ENCODE data around the gene PUM2. TPM values are rescaled to one million over a fixed set of nuclear protein-coding genes. Genes with fewer than 3 reads are reported as not detected.

The PUM2 gene
- total and polyA plus RNA-seq, 2 experiments from 2014 or later, result 13.6 to 18.3 TPM

- H3K27me3 ChIP-seq (replicated peaks; ENCODE audit: insufficient read depth), result no peaks in the 10 kb centered on the region
- no peaks in the 10 kb centered on the region for H3K9me3 ChIP-seq (ENCODE audit: low read depth)
- H3K79me2 ChIP-seq (ENCODE audit: insufficient read depth), result no peaks in the 10 kb centered on the region
- H3K4me2 ChIP-seq (ENCODE audit: unreplicated experiment), result no peak overlapping the region
- DNase-seq, result no peak
- no peaks in the 10 kb centered on the region for H3K9me2 ChIP-seq (ENCODE audit: insufficient read depth)
- H3K9ac ChIP-seq, result no peak overlapping the region
- peaks cover 8% of the 10 kb centered on the region; the same call in 1 of the 2 replicates for H3K4me1 ChIP-seq (ENCODE audit: insufficient read depth)
- H2AFZ ChIP-seq, result no peak overlapping the region
- WGBS, 2 experiments (ENCODE audit: low coverage in 1 of 2, low lambda C conversion rate in 2 of 2, missing lambda C conversion rate in 2 of 2), result 79 to 84% methylated on average over 4 of the region's 4 CpGs
- in situ Hi-C loops (cut with MboI), result no loop called here
- H3F3A ChIP-seq (ENCODE audit: insufficient read depth), result peaks cover 15% of the 10 kb centered on the region
- H3K27ac ChIP-seq, result no peak overlapping the region
- H4K20me1 ChIP-seq (ENCODE audit: insufficient read depth), result no peaks in the 10 kb centered on the region
- no peak overlapping the region for H3K4me3 ChIP-seq
- TF ChIP-seq EZH2 (IDR thresholded peaks at IDR 0.05; ENCODE audit: insufficient read depth, poor library complexity, severe bottlenecking), result no peak
- no peak for TF ChIP-seq EZH2phosphoT487 (IDR thresholded peaks at IDR 0.05; ENCODE audit: insufficient read depth, low read depth)
- no peaks in the 10 kb centered on the region for H3K36me3 ChIP-seq (ENCODE audit: low read depth)
Observed at GRCh38 chr2:20361893-20362292, 11.2 kb upstream of the PUM2 start.

GRCh38 chr2:20359096-20359495 is 8.5 kb upstream of the PUM2 start:
- Histone ChIP-seq H3K27ac (no peak overlapping the region), H4K20me1 (ENCODE audit: insufficient read depth) (no peaks in the 10 kb centered on the region), H3K9ac (no peak overlapping the region), H2AFZ (no peak overlapping the region), H3K27me3 (replicated peaks; ENCODE audit: insufficient read depth) (no peaks in the 10 kb centered on the region), H3K79me2 (ENCODE audit: insufficient read depth) (no peaks in the 10 kb centered on the region), H3K9me2 (ENCODE audit: insufficient read depth) (no peaks in the 10 kb centered on the region), H3K4me1 (ENCODE audit: insufficient read depth) (no peaks in the 10 kb centered on the region), H3K9me3 (ENCODE audit: low read depth) (no peaks in the 10 kb centered on the region), H3K36me3 (ENCODE audit: low read depth) (no peaks in the 10 kb centered on the region), H3F3A (ENCODE audit: insufficient read depth) (no peaks in the 10 kb centered on the region), H3K4me2 (ENCODE audit: unreplicated experiment) (no peak overlapping the region), H3K4me3 (no peak overlapping the region)
- TF ChIP-seq EZH2 (IDR thresholded peaks at IDR 0.05; ENCODE audit: insufficient read depth, poor library complexity, severe bottlenecking), result no peak
- no peak for TF ChIP-seq EZH2phosphoT487 (IDR thresholded peaks at IDR 0.05; ENCODE audit: insufficient read depth, low read depth)
- WGBS, 2 experiments (ENCODE audit: low coverage in 1 of 2, low lambda C conversion rate in 2 of 2, missing lambda C conversion rate in 2 of 2), result 94 to 95% methylated on average over 6 of the region's 6 CpGs
- no peak for DNase-seq
- in situ Hi-C loops (cut with MboI), result no loop called here

DNA sequence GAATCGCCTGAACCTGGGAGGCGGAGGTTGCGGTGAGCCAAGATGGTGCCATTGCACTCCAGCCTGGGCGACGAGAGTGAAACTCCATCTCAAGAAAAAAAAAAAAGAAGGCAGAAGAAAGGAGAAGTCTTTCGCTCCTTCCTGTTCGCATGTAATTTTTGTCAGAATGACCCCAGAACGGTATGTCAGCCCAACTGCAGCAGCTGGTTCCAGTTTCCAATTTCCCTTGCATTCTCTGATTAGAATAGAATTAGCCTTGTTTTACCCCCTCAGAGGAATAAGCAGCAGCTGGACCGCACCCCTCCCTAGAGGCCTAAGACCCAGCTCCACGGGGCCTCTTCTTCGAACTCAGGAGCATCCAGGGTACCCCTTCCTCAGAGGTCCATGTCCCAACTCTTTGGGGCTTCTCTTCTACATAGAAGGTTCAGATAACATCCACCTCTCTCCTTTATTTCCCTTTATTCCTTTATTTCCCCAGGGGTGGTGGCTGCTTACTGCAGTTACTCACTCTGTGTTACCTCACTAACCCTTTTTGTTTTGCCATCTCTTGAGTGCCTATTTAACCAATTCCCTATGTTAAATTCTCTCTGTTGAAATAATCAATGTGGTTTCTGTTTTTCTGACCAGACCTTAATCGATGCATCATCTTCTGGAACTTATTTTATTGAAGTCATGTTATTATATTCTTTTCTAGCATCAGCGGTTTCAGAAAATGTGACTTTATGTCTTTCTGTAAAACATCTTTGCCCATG is 7.2 kb upstream of the PUM2 start:
- H3K9me3 ChIP-seq (ENCODE audit: low read depth), result no peaks in the 10 kb centered on the region
- H2AFZ ChIP-seq, result no peak overlapping the region
- H3F3A ChIP-seq (ENCODE audit: insufficient read depth), result no peaks in the 10 kb centered on the region
- DNase-seq, result no peak
- H3K4me2 ChIP-seq (ENCODE audit: unreplicated experiment), result no peak overlapping the region
- no peaks in the 10 kb centered on the region for H3K27me3 ChIP-seq (replicated peaks; ENCODE audit: insufficient read depth)
- H3K27ac ChIP-seq, result no peak overlapping the region
- H3K79me2 ChIP-seq (ENCODE audit: insufficient read depth), result no peaks in the 10 kb centered on the region
- in situ Hi-C loops (cut with MboI), result no loop called here
- H3K4me1 ChIP-seq (ENCODE audit: insufficient read depth), result no peaks in the 10 kb centered on the region
- no peak overlapping the region for H3K9ac ChIP-seq
- no peak overlapping the region for H3K4me3 ChIP-seq
- no peaks in the 10 kb centered on the region for H3K9me2 ChIP-seq (ENCODE audit: insufficient read depth)
- H3K36me3 ChIP-seq (ENCODE audit: low read depth), result no peaks in the 10 kb centered on the region
- TF ChIP-seq EZH2 (IDR thresholded peaks at IDR 0.05; ENCODE audit: insufficient read depth, poor library complexity, severe bottlenecking) (no peak), EZH2phosphoT487 (IDR thresholded peaks at IDR 0.05; ENCODE audit: insufficient read depth, low read depth) (no peak)
- 88 to 90% methylated on average over 13 of the region's 13 CpGs for WGBS, 2 experiments (ENCODE audit: low coverage in 1 of 2, low lambda C conversion rate in 2 of 2, missing lambda C conversion rate in 2 of 2)
- H4K20me1 ChIP-seq (ENCODE audit: insufficient read depth), result no peaks in the 10 kb centered on the region

DNA sequence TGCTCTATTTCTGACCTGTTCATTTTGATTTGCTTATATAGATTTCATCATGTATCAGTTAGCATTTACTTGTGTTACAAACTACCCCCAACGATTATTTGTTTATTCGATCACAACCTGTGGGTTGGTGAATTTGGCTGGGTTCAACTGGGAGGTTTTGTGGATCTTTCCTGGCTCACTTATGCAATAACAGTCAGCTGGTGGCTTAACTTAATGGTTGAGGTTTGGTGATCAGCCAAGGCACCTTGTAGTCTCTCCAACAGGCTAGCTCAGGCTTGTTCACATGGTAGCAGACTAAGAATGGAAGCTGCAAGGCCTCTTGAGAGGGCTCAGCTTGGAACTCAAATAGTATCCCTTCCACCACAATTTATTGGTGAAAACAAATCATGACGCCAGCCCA is 5.4 kb upstream of the PUM2 start:
- whole genome bisulfite sequencing, 2 experiments (ENCODE audit: low coverage in 1 of 2, low lambda C conversion rate in 2 of 2, missing lambda C conversion rate in 2 of 2), result 79 to 93% methylated on average over 3 of the region's 3 CpGs
- in situ Hi-C loops (cut with MboI), result no loop called here
- Histone ChIP-seq H4K20me1 (ENCODE audit: insufficient read depth) (no peaks in the 10 kb centered on the region), H3K36me3 (ENCODE audit: low read depth) (no peaks in the 10 kb centered on the region), H3F3A (ENCODE audit: insufficient read depth) (peaks cover 9% of the 10 kb centered on the region), H3K79me2 (ENCODE audit: insufficient read depth) (no peaks in the 10 kb centered on the region), H3K27ac (no peak overlapping the region), H3K9ac (no peak overlapping the region), H3K9me2 (ENCODE audit: insufficient read depth) (no peaks in the 10 kb centered on the region), H3K27me3 (replicated peaks; ENCODE audit: insufficient read depth) (no peaks in the 10 kb centered on the region), H3K4me1 (ENCODE audit: insufficient read depth) (0 out of 2 replicates have a peak, but pooled peaks cover 5% of the 10 kb centered on the region), H3K9me3 (ENCODE audit: low read depth) (no peaks in the 10 kb centered on the region), H3K4me3 (no peak overlapping the region), H2AFZ (no peak overlapping the region), H3K4me2 (ENCODE audit: unreplicated experiment) (no peak overlapping the region)
- peak; percentile 65 for DNase-seq
- TF ChIP-seq EZH2phosphoT487 (IDR thresholded peaks at IDR 0.05; ENCODE audit: insufficient read depth, low read depth) (no peak), EZH2 (IDR thresholded peaks at IDR 0.05; ENCODE audit: insufficient read depth, poor library complexity, severe bottlenecking) (no peak)

Measured in GM23248 (cell line).